Endothelial cell of umbilical vein (primary cell): ENCODE data around the gene ZPLD1.

Experiments used
- EZH2 ChIP-seq: IDR thresholded peaks from 2 replicates; pipeline ENCODE4 v1.6.1; 2012; ENCODE audit warnings: borderline replicate concordance, low read depth, mild to moderate bottlenecking, moderate library complexity, low read length, inconsistent platforms; ENCODE audit not compliant: severe bottlenecking
- MAX ChIP-seq: IDR thresholded peaks from 2 replicates; pipeline ENCODE4 v1.6.1; 2011; ENCODE audit not compliant: insufficient read depth, insufficient read length

DNA sequence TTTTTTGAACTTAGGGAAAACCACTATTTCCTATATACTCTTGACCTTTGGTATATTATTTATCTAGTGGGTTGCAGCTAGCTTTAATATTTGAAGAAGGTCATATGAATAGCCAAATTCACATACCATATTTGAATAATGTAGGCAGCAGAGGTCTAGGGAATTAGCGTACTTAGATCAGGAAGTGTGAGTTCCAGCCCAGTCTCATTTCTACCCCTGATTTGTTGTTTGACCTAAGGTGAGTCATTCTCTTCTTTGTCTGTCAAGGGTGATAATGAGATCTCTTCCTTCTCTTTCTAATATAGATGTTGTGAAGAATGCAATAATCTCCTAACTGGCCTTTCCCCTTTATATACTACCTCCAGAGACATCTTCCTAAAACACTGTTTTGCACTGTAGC, 36.6 kb upstream of the ZPLD1 start:
- TF ChIP-seq MAX (no peak), EZH2 (no peak)
